HepG2 (cell line): ENCODE data around the gene TTC6. TPM values are rescaled to one million over a fixed set of nuclear protein-coding genes. Genes with fewer than 3 reads are reported as not detected.

Experiments used
- ATF7-NPFF ChIP-seq: sonication (generic); formaldehyde crosslinking; IDR thresholded peaks from 2 replicates; pipeline ENCODE4 v1.8.1; 2023; ENCODE audit warnings: mild to moderate bottlenecking, low read depth, missing genetic modification reagents, moderate library complexity
- ATRX ChIP-seq: sonication (generic); formaldehyde crosslinking; IDR thresholded peaks from 2 replicates; pipeline ENCODE4 v1.4.0; 2020; ENCODE audit warnings: missing genetic modification reagents, borderline replicate concordance
- GTF2F1 ChIP-seq: fragments of 150-350 bp; IDR thresholded peaks from 2 replicates; pipeline ENCODE4 v1.6.1; 2014; ENCODE audit warnings: low read length
- IRX3 ChIP-seq: sonication (generic); formaldehyde crosslinking; IDR thresholded peaks from 2 replicates; pipeline ENCODE4 v1.8.1; 2023; ENCODE audit warnings: mild to moderate bottlenecking, low read depth, missing genetic modification reagents, borderline replicate concordance
- KDM4B ChIP-seq: sonication (generic); formaldehyde crosslinking; IDR thresholded peaks from 2 replicates; pipeline ENCODE4 v1.4.0; 2020; ENCODE audit warnings: missing genetic modification reagents
- KLF15 ChIP-seq: sonication (generic); formaldehyde crosslinking; IDR thresholded peaks from 2 replicates; pipeline ENCODE4 v1.8.1; 2023; ENCODE audit warnings: borderline replicate concordance, mild to moderate bottlenecking, inconsistent platforms, missing genetic modification reagents, mixed read lengths
- KLF6 ChIP-seq: IDR thresholded peaks from 2 replicates; pipeline ENCODE4 v1.8.0; 2016; ENCODE audit warnings: missing biosample characterization, missing genetic modification reagents
- MED13 ChIP-seq: sonication (generic); formaldehyde crosslinking; IDR thresholded peaks from 2 replicates; pipeline ENCODE4 v1.5.0; 2020; ENCODE audit warnings: missing genetic modification reagents
- MTERF4 ChIP-seq: sonication (generic); formaldehyde crosslinking; IDR thresholded peaks from 2 replicates; pipeline ENCODE4 v1.8.0; 2023; ENCODE audit warnings: mild to moderate bottlenecking, missing genetic modification reagents
- MZF1 ChIP-seq: sonication (generic); formaldehyde crosslinking; IDR thresholded peaks from 2 replicates; pipeline ENCODE4 v1.8.1; 2023; ENCODE audit warnings: mild to moderate bottlenecking, missing genetic modification reagents, borderline replicate concordance
- PPARG ChIP-seq: conservative IDR thresholded peaks from 2 replicates; pipeline ENCODE4 v1.6.1; 2016; ENCODE audit warnings: missing biosample characterization, missing genetic modification reagents
- RBFOX2 ChIP-seq: fragments of 200-400 bp; formaldehyde crosslinking; IDR thresholded peaks from 2 replicates; pipeline ENCODE4 v1.6.1; 2017; ENCODE audit warnings: low read depth, mild to moderate bottlenecking, low read length
- RXRA ChIP-seq: sonication (generic); formaldehyde crosslinking; IDR thresholded peaks from 2 replicates; pipeline ENCODE4 v1.5.1; 2020; ENCODE audit warnings: missing genetic modification reagents
- STAG1 ChIP-seq: sonication (generic); formaldehyde crosslinking; IDR thresholded peaks from 2 replicates; pipeline ENCODE4 v1.4.0; 2020; ENCODE audit warnings: missing genetic modification reagents
- TGIF2 ChIP-seq: IDR thresholded peaks from 2 replicates; pipeline ENCODE4 v1.6.1; 2016; ENCODE audit warnings: control low read depth, missing compliant biosample characterization
- ZFP37 ChIP-seq: sonication (generic); formaldehyde crosslinking; IDR thresholded peaks from 2 replicates; pipeline ENCODE4 v1.4.0; 2020; ENCODE audit warnings: missing genetic modification reagents, borderline replicate concordance
- ZNF496 ChIP-seq: sonication (generic); formaldehyde crosslinking; IDR thresholded peaks from 2 replicates; pipeline ENCODE4 v1.8.1; 2023; ENCODE audit warnings: mild to moderate bottlenecking, moderate library complexity, missing genetic modification reagents; ENCODE audit not compliant: insufficient replicate concordance
- ZNF562 ChIP-seq: sonication (generic); formaldehyde crosslinking; IDR thresholded peaks from 2 replicates; pipeline ENCODE4 v1.8.0; 2022; ENCODE audit warnings: missing genetic modification reagents, borderline replicate concordance
- ZNF768 ChIP-seq: sonication (generic); formaldehyde crosslinking; IDR thresholded peaks from 2 replicates; pipeline ENCODE4 v1.4.0; 2020; ENCODE audit warnings: missing genetic modification reagents
- ZNF788 ChIP-seq: sonication (generic); formaldehyde crosslinking; IDR thresholded peaks from 2 replicates; pipeline ENCODE4 v1.5.0; 2020; ENCODE audit warnings: mild to moderate bottlenecking, missing genetic modification reagents, borderline replicate concordance
- ZNF883 ChIP-seq: sonication (generic); formaldehyde crosslinking; IDR thresholded peaks from 2 replicates; pipeline ENCODE4 v1.5.1; 2020; ENCODE audit warnings: mild to moderate bottlenecking, missing genetic modification reagents; ENCODE audit errors: not compliant biosample characterization
- ZSCAN29 ChIP-seq: sonication (generic); formaldehyde crosslinking; conservative IDR thresholded peaks from 2 replicates; pipeline ENCODE4 v1.4.0; 2020; ENCODE audit warnings: mild to moderate bottlenecking, missing genetic modification reagents
- ZUFSP ChIP-seq: sonication (generic); formaldehyde crosslinking; IDR thresholded peaks from 2 replicates; pipeline ENCODE4 v1.9.0; 2021; ENCODE audit warnings: missing genetic modification reagents, mild to moderate bottlenecking, borderline replicate concordance
- polyA plus RNA-seq, 8 experiments: library from polyadenylated mRNA; depleted of rRNA in 3 of 8; stranded (reverse) in 7 of 8; unstranded in 1 of 8; fragments of >200 nt; fragmentation: Illumina TruSeq in 4 of 8; extraction: Trizol in 4 of 8; gene quantifications; 2 replicates each; pipeline versions ENCODE4 v1.2.1 to v1.2.3, GENCODE V29; 2011 to 2016; ENCODE audit warnings: low read depth in 4 of 8, missing spikeins in 1 of 8, mixed read lengths in 1 of 8; ENCODE audit not compliant: insufficient read depth in 1 of 8
- total RNA-seq, 5 experiments: library from RNA; depleted of rRNA; stranded (reverse); fragments of >200 nt; fragmentation: Illumina TruSeq; extraction: Trizol; gene quantifications; 2 replicates each; pipeline ENCODE4 v1.2.3, GENCODE V29; 2016; ENCODE audit warnings: low read depth in 1 of 5
- TF ChIP-seq, protein P1 (sequence below): sonication (generic); formaldehyde crosslinking; IDR thresholded peaks from 2 replicates; pipeline ENCODE4 v1.4.0; 2020; ENCODE audit warnings: missing genetic modification reagents
- TF ChIP-seq, protein P2 (sequence below): IDR thresholded peaks from 2 replicates; pipeline ENCODE4 v1.6.1; 2018; ENCODE audit warnings: missing genetic modification reagents
- TF ChIP-seq, protein P3 (sequence below): sonication (generic); formaldehyde crosslinking; IDR thresholded peaks from 2 replicates; pipeline ENCODE4 v1.8.1; 2023; ENCODE audit warnings: mild to moderate bottlenecking, missing genetic modification reagents

Gene TTC6
- total and polyA plus RNA-seq, 2 of the 13 experiments (the other 11 are each of a cell fraction or from before 2014, with no cell fraction given) = 9.3 to 27.4 TPM

- TF ChIP-seq, protein P1, sequence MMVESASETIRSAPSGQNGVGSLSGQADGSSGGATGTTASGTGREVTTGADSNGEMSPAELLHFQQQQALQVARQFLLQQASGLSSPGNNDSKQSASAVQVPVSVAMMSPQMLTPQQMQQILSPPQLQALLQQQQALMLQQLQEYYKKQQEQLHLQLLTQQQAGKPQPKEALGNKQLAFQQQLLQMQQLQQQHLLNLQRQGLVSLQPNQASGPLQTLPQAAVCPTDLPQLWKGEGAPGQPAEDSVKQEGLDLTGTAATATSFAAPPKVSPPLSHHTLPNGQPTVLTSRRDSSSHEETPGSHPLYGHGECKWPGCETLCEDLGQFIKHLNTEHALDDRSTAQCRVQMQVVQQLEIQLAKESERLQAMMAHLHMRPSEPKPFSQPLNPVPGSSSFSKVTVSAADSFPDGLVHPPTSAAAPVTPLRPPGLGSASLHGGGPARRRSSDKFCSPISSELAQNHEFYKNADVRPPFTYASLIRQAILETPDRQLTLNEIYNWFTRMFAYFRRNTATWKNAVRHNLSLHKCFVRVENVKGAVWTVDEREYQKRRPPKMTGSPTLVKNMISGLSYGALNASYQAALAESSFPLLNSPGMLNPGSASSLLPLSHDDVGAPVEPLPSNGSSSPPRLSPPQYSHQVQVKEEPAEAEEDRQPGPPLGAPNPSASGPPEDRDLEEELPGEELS (CRISPR knock-in tag) = no peak
- TF ChIP-seq, protein P2, sequence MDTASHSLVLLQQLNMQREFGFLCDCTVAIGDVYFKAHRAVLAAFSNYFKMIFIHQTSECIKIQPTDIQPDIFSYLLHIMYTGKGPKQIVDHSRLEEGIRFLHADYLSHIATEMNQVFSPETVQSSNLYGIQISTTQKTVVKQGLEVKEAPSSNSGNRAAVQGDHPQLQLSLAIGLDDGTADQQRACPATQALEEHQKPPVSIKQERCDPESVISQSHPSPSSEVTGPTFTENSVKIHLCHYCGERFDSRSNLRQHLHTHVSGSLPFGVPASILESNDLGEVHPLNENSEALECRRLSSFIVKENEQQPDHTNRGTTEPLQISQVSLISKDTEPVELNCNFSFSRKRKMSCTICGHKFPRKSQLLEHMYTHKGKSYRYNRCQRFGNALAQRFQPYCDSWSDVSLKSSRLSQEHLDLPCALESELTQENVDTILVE (CRISPR knock-in tag) = no peak
- TF ChIP-seq IRX3 (no peak), KDM4B (CRISPR knock-in tag) (no peak), ZNF788 (CRISPR knock-in tag) (no peak), TGIF2 (no peak), RXRA (CRISPR knock-in tag) (peak; percentile 19; the same call in 1 of the 2 replicates), MED13 (CRISPR knock-in tag) (no peak), ATF7-NPFF (no peak), ZFP37 (CRISPR knock-in tag) (no peak), ATRX (CRISPR knock-in tag) (no peak), MZF1 (CRISPR knock-in tag) (no peak), ZSCAN29 (CRISPR knock-in tag) (no peak), RBFOX2 (no peak), PPARG (no peak), KLF15 (no peak), ZUFSP (CRISPR knock-in tag) (no peak), STAG1 (no peak), ZNF562 (CRISPR knock-in tag) (no peak), ZNF883 (CRISPR knock-in tag) (peak; percentile 32), ZNF496 (CRISPR knock-in tag) (no peak), MTERF4 (CRISPR knock-in tag) (0 out of 2 replicates have a peak, but pooled peaks have one; percentile 43), GTF2F1 (no peak), KLF6 (no peak), ZNF768 (CRISPR knock-in tag) (peak; percentile 18; the same call in 1 of the 2 replicates)
- TF ChIP-seq, protein P3, sequence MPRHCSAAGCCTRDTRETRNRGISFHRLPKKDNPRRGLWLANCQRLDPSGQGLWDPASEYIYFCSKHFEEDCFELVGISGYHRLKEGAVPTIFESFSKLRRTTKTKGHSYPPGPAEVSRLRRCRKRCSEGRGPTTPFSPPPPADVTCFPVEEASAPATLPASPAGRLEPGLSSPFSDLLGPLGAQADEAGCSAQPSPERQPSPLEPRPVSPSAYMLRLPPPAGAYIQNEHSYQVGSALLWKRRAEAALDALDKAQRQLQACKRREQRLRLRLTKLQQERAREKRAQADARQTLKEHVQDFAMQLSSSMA = no peak
Observed at GRCh38 chr14:37585101-37585511, 10.3 kb upstream of the TTC6 start (continued).
